Suppressor macrophage treated with lipopolysaccharide for 1 hour (primary cell): Measurements from ENCODE around the gene SEC61A1.

Experiments
- DNase-seq, 3 donors: peaks; one replicate each; pipeline ENCODE4 v3.0.0-alpha.2; 2020 to 2022

The SEC61A1 gene

GRCh38 chr3:128078322-128078721 lies 26.1 kb downstream of the SEC61A1 start:
- no peak for DNase-seq

- no peak for DNase-seq
Observed at GRCh38 chr3:128078875-128079274, 26.6 kb downstream of the SEC61A1 start.

- no peak for DNase-seq
Observed at GRCh38 chr3:128079823-128080222, 27.6 kb downstream of the SEC61A1 start.

GRCh38 chr3:128080323-128081080 lies 28.3 kb downstream of the SEC61A1 start:
- DNase-seq: peak; percentile 70 to 82 (median 78)

- no peak for DNase-seq
Observed at GRCh38 chr3:128081226-128081625, 29.0 kb downstream of the SEC61A1 start.

- peak; percentile 29 to 53 (median 47) for DNase-seq
Observed at GRCh38 chr3:128081846-128082245, 29.6 kb downstream of the SEC61A1 start.

GRCh38 chr3:128082546-128082945 lies 30.3 kb downstream of the SEC61A1 start:
- DNase-seq: no peak

- DNase-seq: no peak
Observed at GRCh38 chr3:128083396-128083795, 31.2 kb downstream of the SEC61A1 start.

GRCh38 chr3:128083980-128084674 lies 31.9 kb downstream of the SEC61A1 start:
- DNase-seq: no peak

- DNase-seq: no peak
Observed at GRCh38 chr3:128084675-128085021, 32.4 kb downstream of the SEC61A1 start.

- DNase-seq: no peak
Observed at GRCh38 chr3:128089135-128089534, 36.9 kb downstream of the SEC61A1 start.

- no peak for DNase-seq
Observed at GRCh38 chr3:128091586-128091985, 39.3 kb downstream of the SEC61A1 start.

GRCh38 chr3:128094295-128095151 lies 42.3 kb downstream of the SEC61A1 start:
- peak; percentile 36 to 47 (median 38) for DNase-seq

- DNase-seq: peak; percentile 71 to 91 (median 86)
Observed at GRCh38 chr3:128095222-128095703, 43.0 kb downstream of the SEC61A1 start.

GRCh38 chr3:128098234-128098633 lies 46.0 kb downstream of the SEC61A1 start:
- no peak for DNase-seq

- no peak for DNase-seq
Observed at GRCh38 chr3:128100161-128100560, 47.9 kb downstream of the SEC61A1 start.

- DNase-seq: no peak
Observed at GRCh38 chr3:128100638-128101037, 48.4 kb downstream of the SEC61A1 start.

- no peak for DNase-seq
Observed at GRCh38 chr3:128103136-128103676, 51.0 kb downstream of the SEC61A1 start.

- no peak for DNase-seq
Observed at GRCh38 chr3:128107834-128108233, 55.6 kb downstream of the SEC61A1 start.

GRCh38 chr3:128111147-128111546 lies 58.9 kb downstream of the SEC61A1 start:
- no peak for DNase-seq

- DNase-seq: peak; percentile 9 to 52 (median 20)
Observed at GRCh38 chr3:128112357-128112968, 60.2 kb downstream of the SEC61A1 start.
